H9 (cell line): ENCODE measurements around the gene SFXN1. TPM values are rescaled to one million over a fixed set of nuclear protein-coding genes. Genes with fewer than 3 reads are reported as not detected.

Experiments
- DNase-seq: peaks from one replicate; pipeline ENCODE4 v3.0.0-alpha.2; 2017
- H2AFZ ChIP-seq: one replicate; pipeline ENCODE4 v1.6.1; 2013; ENCODE audit warnings: mild to moderate bottlenecking, low read length, control low read depth, moderate library complexity
- H2AK5ac ChIP-seq: 2 replicates; pipeline ENCODE4 v1.6.1; 2013; ENCODE audit warnings: low read length, control low read depth, mixed read lengths; ENCODE audit not compliant: insufficient read length
- H2BK120ac ChIP-seq: one replicate; pipeline ENCODE4 v1.6.1; 2013; ENCODE audit warnings: low read depth, mild to moderate bottlenecking, low read length, control low read depth, inconsistent platforms; ENCODE audit not compliant: poor library complexity, severe bottlenecking
- H2BK12ac ChIP-seq: 2 replicates; pipeline ENCODE4 v1.6.1; 2013; ENCODE audit warnings: low read length, control low read depth, mixed read lengths, low read depth; ENCODE audit not compliant: insufficient read length
- H2BK15ac ChIP-seq: 2 replicates; pipeline ENCODE4 v1.6.1; 2013; ENCODE audit warnings: low read depth, low read length, control low read depth
- H2BK20ac ChIP-seq: one replicate; pipeline ENCODE4 v1.6.1; 2013; ENCODE audit warnings: low read depth, mild to moderate bottlenecking, low read length, control low read depth, inconsistent platforms; ENCODE audit not compliant: poor library complexity, severe bottlenecking
- H2BK5ac ChIP-seq: 2 replicates; pipeline ENCODE4 v1.6.1; 2013; ENCODE audit warnings: low read length, control low read depth, mixed read lengths; ENCODE audit not compliant: insufficient read length
- H3K14ac ChIP-seq: 2 replicates; pipeline ENCODE4 v1.6.1; 2013; ENCODE audit warnings: low read length, control low read depth; ENCODE audit not compliant: insufficient read depth
- H3K18ac ChIP-seq: 2 replicates; pipeline ENCODE4 v1.6.1; 2013; ENCODE audit warnings: low read depth, mild to moderate bottlenecking, mixed read lengths, low read length, control low read depth; ENCODE audit not compliant: insufficient read length
- H3K23ac ChIP-seq: 2 replicates; pipeline ENCODE4 v1.6.1; 2013; ENCODE audit warnings: low read length, control low read depth, mixed read lengths, low read depth; ENCODE audit not compliant: insufficient read length
- H3K23me2 ChIP-seq: 2 replicates; pipeline ENCODE4 v1.6.1; 2013; ENCODE audit warnings: low read depth, mild to moderate bottlenecking, mixed read lengths, low read length, control low read depth; ENCODE audit not compliant: insufficient read length, poor library complexity, severe bottlenecking
- H3K27ac ChIP-seq: 2 replicates; pipeline ENCODE4 v1.5.1; 2013; ENCODE audit warnings: low read length, control low read depth, mixed read lengths, low read depth; ENCODE audit not compliant: insufficient read length
- H3K27me3 ChIP-seq: 2 replicates; pipeline ENCODE4 v1.6.1; 2013; ENCODE audit warnings: low read length, control low read depth, inconsistent platforms; ENCODE audit not compliant: insufficient read depth
- H3K4ac ChIP-seq: 2 replicates; pipeline ENCODE4 v1.6.1; 2013; ENCODE audit warnings: low read depth, mild to moderate bottlenecking, control low read depth, inconsistent platforms, low read length, moderate library complexity
- H3K4me1 ChIP-seq: 2 replicates; pipeline ENCODE4 v1.6.1; 2013; ENCODE audit warnings: low read length, control low read depth, inconsistent platforms; ENCODE audit not compliant: insufficient read depth
- H3K4me2 ChIP-seq: 2 replicates; pipeline ENCODE4 v1.6.1; 2013; ENCODE audit warnings: low read length, control low read depth, mixed read lengths; ENCODE audit not compliant: insufficient read length, insufficient read depth
- H3K56ac ChIP-seq: 2 replicates; pipeline ENCODE4 v1.6.1; 2013; ENCODE audit warnings: low read depth, mild to moderate bottlenecking, mixed read lengths, low read length, control low read depth; ENCODE audit not compliant: insufficient read length
- H3K79me1 ChIP-seq: 2 replicates; pipeline ENCODE4 v1.6.1; 2013; ENCODE audit warnings: low read depth, mild to moderate bottlenecking, moderate library complexity, low read length, control low read depth, inconsistent platforms; ENCODE audit not compliant: insufficient read depth, poor library complexity, severe bottlenecking
- H3K79me2 ChIP-seq: 2 replicates; pipeline ENCODE4 v1.6.1; 2013; ENCODE audit warnings: low read length, control low read depth, inconsistent platforms; ENCODE audit not compliant: insufficient read depth
- H3K9ac ChIP-seq: 2 replicates; pipeline ENCODE4 v1.6.1; 2013; ENCODE audit warnings: low read length, control low read depth, mixed read lengths; ENCODE audit not compliant: insufficient read length; ENCODE audit errors: extremely low read depth
- H3K9me3 ChIP-seq: one replicate; pipeline ENCODE4 v1.6.1; 2013; ENCODE audit warnings: low read depth, low read length, inconsistent platforms; ENCODE audit not compliant: control insufficient read depth
- H3T11ph ChIP-seq: one replicate; pipeline ENCODE4 v1.6.1; 2013; ENCODE audit warnings: mild to moderate bottlenecking, low read length, control low read depth, inconsistent platforms
- H4K20me1 ChIP-seq: one replicate; pipeline ENCODE4 v1.6.1; 2013; ENCODE audit not compliant: control insufficient read depth, insufficient read length, insufficient read depth
- H4K5ac ChIP-seq: 2 replicates; pipeline ENCODE4 v1.6.1; 2013; ENCODE audit warnings: low read depth, mild to moderate bottlenecking, mixed read lengths, low read length, control low read depth; ENCODE audit not compliant: insufficient read length
- H4K8ac ChIP-seq: replicated peaks from 2 replicates; pipeline ENCODE4 v1.6.1; 2013; ENCODE audit warnings: low read length, control low read depth, mixed read lengths, low read depth; ENCODE audit not compliant: insufficient read length
- H4K91ac ChIP-seq: 2 replicates; pipeline ENCODE4 v1.6.1; 2013; ENCODE audit warnings: low read depth, mild to moderate bottlenecking, moderate library complexity, mixed read lengths, low read length, control low read depth; ENCODE audit not compliant: insufficient read length
- H3K27ac Mint-ChIP-seq, 3 experiments: 2 replicates in 2 of 3; 3 replicates in 1 of 3; pipeline ENCODE4 v1.8.0; 2020 to 2021; ENCODE audit warnings: mixed read lengths in 3 of 3, mild to moderate bottlenecking in 1 of 3, moderate library complexity in 1 of 3
- H3K27me3 Mint-ChIP-seq: 2 replicates; pipeline ENCODE4 v1.8.0; 2021; ENCODE audit warnings: low read depth, mild to moderate bottlenecking, moderate library complexity, mixed read lengths
- H3K36me3 Mint-ChIP-seq, 3 experiments: 2 replicates in 2 of 3; 3 replicates in 1 of 3; pipeline ENCODE4 v1.8.0; 2020 to 2021; ENCODE audit warnings: low read depth in 3 of 3, mixed read lengths in 3 of 3; ENCODE audit not compliant: insufficient read depth in 1 of 3
- H3K4me1 Mint-ChIP-seq, 2 experiments: 2 replicates each; pipeline ENCODE4 v1.8.0; 2020; ENCODE audit warnings: mixed read lengths in 2 of 2
- H3K4me3 Mint-ChIP-seq, 2 experiments: 2 replicates in 1 of 2; 3 replicates in 1 of 2; pipeline ENCODE4 v1.8.0; 2020 to 2021; ENCODE audit warnings: mild to moderate bottlenecking in 2 of 2, mixed read lengths in 2 of 2, moderate library complexity in 1 of 2
- H3K9me3 Mint-ChIP-seq, 2 experiments: 2 replicates in 1 of 2; 3 replicates in 1 of 2; pipeline ENCODE4 v1.8.0; 2020; ENCODE audit warnings: mild to moderate bottlenecking in 2 of 2, mixed read lengths in 2 of 2, moderate library complexity in 1 of 2
- CTCF ChIP-seq: fragments of 200-600 bp; sonication (generic); conservative IDR thresholded peaks from 3 replicates; pipeline ENCODE4 v1.8.0; 2021; ENCODE audit warnings: antibody characterized with exemption, mild to moderate bottlenecking
- WGBS: extraction: QIAGEN DNeasy Blood & Tissue Kit; methylation state at CpG from one replicate; pipeline ENCODE4 v1.1.7; 2013; ENCODE audit warnings: missing lambda C conversion rate, low lambda C conversion rate, mixed read lengths; ENCODE audit not compliant: insufficient read length; ENCODE audit errors: extremely low coverage; 5-methylcytosine and 5-hydroxymethylcytosine counted together
- total RNA-seq: library from RNA; stranded (reverse); gene quantifications from 2 replicates; pipeline ENCODE4 v1.2.1, GENCODE V29; 2021

Gene SFXN1
- total RNA-seq, 1 experiment from 2014 or later = 99.2 TPM

- H3K36me3 Mint-ChIP-seq = no peaks in the 10 kb centered on the region
- Histone ChIP-seq H2BK120ac (no peak overlapping the region), H3K9me3 (no peaks in the 10 kb centered on the region), H4K8ac (no peak overlapping the region), H2BK12ac (no peak overlapping the region), H3K18ac (no peak overlapping the region), H4K20me1 (no peaks in the 10 kb centered on the region), H3K27ac (no peak overlapping the region), H3K9ac (no peak overlapping the region), H2AFZ (no peak overlapping the region), H3K14ac (no peak overlapping the region), H2BK15ac (no peak overlapping the region), H3K79me1 (no peaks in the 10 kb centered on the region), H3K23me2 (no peaks in the 10 kb centered on the region), H3K4me2 (no peak overlapping the region), H3K4me1 (no peaks in the 10 kb centered on the region), H3K23ac (no peak overlapping the region), H3K27me3 (no peaks in the 10 kb centered on the region), H2BK20ac (no peak overlapping the region), H3T11ph (no peak overlapping the region), H3K79me2 (no peaks in the 10 kb centered on the region), H4K5ac (no peak overlapping the region), H2BK5ac (no peak overlapping the region), H3K4ac (no peak overlapping the region), H2AK5ac (no peak overlapping the region), H4K91ac (no peak overlapping the region), H3K56ac (no peak overlapping the region)
- H3K4me1 Mint-ChIP-seq = peaks cover 5 to 8% of the 10 kb centered on the region in 2 experiments
- H3K27ac Mint-ChIP-seq = no peak overlapping the region
- no CpG with 5 or more reads among the region's 1 CpG for WGBS
- H3K9me3 Mint-ChIP-seq = no peaks in the 10 kb centered on the region; a peak in 1 of 5 replicates
- DNase-seq = no peak
- no peak for TF ChIP-seq CTCF
- H3K4me3 Mint-ChIP-seq = no peak overlapping the region
- peaks cover 8% of the 10 kb centered on the region for H3K27me3 Mint-ChIP-seq
These were observed 9.5 kb upstream of the SFXN1 start for GRCh38 chr5:175468892-175469291.
